ENCODE measurements around the gene RPL18. TPM values are rescaled to one million over a fixed set of nuclear protein-coding genes. Genes with fewer than 3 reads are reported as not detected.

RPL18 gene
- total RNA-seq, 1 donor from 2014 or later, result 4,233 TPM

DNA sequence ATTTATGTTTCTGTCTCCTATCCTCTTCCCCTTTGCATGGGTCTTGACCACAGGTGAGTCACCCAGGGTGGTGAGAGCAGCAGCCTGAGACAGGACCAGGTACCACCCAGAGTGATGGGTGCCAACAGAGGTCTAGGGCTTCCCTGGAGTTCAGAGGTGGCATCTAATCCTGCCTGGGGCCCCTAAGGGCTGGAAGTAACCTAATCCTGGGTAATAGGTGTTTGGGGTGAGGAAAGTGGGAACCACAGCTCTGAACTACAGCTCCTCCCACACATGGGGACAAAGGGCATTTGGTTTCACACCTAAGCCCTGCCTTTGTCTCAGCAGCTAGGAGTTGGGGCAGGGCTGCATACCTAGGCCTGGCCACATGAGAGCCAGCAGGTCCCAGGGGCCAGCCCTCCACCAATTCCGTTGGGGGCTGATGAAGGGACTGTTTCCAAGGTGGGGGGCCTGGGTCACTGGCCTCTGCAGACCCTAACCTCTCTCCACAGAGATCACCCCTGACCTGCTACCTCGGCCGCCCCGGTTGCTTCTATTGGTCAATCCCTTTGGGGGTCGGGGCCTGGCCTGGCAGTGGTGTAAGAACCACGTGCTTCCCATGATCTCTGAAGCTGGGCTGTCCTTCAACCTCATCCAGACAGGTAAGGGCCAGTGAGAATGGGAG, 8.4 kb upstream of the RPL18 start:
- TF ChIP-seq, protein P1, sequence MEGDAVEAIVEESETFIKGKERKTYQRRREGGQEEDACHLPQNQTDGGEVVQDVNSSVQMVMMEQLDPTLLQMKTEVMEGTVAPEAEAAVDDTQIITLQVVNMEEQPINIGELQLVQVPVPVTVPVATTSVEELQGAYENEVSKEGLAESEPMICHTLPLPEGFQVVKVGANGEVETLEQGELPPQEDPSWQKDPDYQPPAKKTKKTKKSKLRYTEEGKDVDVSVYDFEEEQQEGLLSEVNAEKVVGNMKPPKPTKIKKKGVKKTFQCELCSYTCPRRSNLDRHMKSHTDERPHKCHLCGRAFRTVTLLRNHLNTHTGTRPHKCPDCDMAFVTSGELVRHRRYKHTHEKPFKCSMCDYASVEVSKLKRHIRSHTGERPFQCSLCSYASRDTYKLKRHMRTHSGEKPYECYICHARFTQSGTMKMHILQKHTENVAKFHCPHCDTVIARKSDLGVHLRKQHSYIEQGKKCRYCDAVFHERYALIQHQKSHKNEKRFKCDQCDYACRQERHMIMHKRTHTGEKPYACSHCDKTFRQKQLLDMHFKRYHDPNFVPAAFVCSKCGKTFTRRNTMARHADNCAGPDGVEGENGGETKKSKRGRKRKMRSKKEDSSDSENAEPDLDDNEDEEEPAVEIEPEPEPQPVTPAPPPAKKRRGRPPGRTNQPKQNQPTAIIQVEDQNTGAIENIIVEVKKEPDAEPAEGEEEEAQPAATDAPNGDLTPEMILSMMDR (IDR thresholded peaks at IDR 0.05; ENCODE audit: insufficient read depth, low read length, severe bottlenecking), result no peak
- FAIRE-seq, result no peak
- Histone ChIP-seq H3K36me3 (ENCODE audit: control insufficient read depth, insufficient read depth, low read length) (peaks cover 7% of the 10 kb centered on the region), H3K4me3 (ENCODE audit: low read depth, low read length) (no peak overlapping the region), H3K27me3 (ENCODE audit: control insufficient read depth, insufficient read depth, low read length) (no peaks in the 10 kb centered on the region)
- DNase-seq (ENCODE audit: low read depth), result peak; percentile 38

DNA sequence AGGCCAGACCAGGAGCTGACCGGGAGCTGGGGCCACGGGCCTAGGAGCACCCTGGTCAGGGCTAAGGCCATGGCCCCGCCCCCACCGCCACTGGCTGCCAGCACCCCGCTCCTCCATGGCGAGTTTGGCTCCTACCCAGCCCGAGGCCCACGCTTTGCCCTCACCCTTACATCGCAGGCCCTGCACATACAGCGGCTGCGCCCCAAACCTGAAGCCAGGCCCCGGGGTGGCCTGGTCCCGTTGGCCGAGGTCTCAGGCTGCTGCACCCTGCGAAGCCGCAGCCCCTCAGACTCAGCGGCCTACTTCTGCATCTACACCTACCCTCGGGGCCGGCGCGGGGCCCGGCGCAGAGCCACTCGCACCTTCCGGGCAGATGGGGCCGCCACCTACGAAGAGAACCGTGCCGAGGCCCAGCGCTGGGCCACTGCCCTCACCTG, 6.9 kb upstream of the RPL18 start:
- Histone ChIP-seq H3K27me3 (ENCODE audit: control insufficient read depth, insufficient read depth, low read length) (no peaks in the 10 kb centered on the region), H3K36me3 (ENCODE audit: control insufficient read depth, insufficient read depth, low read length) (peaks cover 3% of the 10 kb centered on the region), H3K4me3 (ENCODE audit: low read depth, low read length) (no peak overlapping the region)
- FAIRE-seq (no peak), DNase-seq (ENCODE audit: low read depth) (no peak)
- TF ChIP-seq, protein P1 (IDR thresholded peaks at IDR 0.05; ENCODE audit: insufficient read depth, low read length, severe bottlenecking), result no peak

DNA sequence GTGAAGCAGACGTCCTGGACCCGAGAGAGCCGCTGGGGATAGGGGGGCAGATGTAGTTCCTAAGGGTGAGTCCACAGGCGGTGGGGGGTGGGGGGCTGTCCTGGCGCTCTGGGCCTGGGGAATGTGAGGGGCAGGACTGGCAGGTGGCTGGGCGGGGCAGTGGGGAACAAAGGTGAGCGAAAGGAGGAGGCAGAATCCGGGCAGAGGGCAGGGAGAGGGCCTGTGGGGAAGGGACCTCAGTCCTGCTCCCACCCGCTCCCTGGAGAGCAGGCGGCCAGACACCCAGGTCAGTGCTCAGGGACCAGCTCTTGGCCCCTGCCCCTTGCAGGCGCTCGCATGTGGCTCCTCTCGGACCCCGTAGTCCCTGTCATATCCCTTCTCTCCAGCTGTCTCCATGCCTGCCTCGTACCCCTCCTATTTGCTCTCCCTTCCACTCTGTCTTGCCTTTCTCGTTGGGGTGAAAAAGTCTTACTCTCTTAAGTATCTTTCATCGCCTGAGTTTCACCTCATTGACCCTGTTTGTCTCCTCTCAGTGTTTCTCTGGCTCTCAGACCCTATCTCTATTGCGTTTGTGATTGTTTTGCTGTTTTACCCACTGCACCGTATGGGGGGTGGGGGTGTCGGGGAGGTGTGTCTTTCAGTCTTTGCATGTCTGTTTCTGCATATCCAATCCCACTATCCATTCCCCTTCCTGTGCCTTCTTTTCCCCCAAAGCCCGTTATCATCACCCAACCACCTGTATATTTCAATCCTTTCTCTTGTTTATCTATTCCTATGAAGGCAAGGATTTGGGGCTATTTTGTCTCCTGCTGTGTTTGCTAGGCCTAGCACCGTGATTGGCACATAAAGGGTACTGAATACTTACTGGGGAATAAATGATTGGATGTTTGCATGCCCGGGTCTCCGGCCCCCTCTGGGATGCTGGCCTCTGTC, 6.1 kb upstream of the RPL18 start:
- TF ChIP-seq, protein P1 (IDR thresholded peaks at IDR 0.05; ENCODE audit: insufficient read depth, low read length, severe bottlenecking), result no peak
- FAIRE-seq, result no peak
- Histone ChIP-seq H3K36me3 (ENCODE audit: control insufficient read depth, insufficient read depth, low read length) (peaks cover 1% of the 10 kb centered on the region), H3K27me3 (ENCODE audit: control insufficient read depth, insufficient read depth, low read length) (no peaks in the 10 kb centered on the region), H3K4me3 (ENCODE audit: low read depth, low read length) (no peak overlapping the region)
- no peak for DNase-seq (ENCODE audit: low read depth)

DNA sequence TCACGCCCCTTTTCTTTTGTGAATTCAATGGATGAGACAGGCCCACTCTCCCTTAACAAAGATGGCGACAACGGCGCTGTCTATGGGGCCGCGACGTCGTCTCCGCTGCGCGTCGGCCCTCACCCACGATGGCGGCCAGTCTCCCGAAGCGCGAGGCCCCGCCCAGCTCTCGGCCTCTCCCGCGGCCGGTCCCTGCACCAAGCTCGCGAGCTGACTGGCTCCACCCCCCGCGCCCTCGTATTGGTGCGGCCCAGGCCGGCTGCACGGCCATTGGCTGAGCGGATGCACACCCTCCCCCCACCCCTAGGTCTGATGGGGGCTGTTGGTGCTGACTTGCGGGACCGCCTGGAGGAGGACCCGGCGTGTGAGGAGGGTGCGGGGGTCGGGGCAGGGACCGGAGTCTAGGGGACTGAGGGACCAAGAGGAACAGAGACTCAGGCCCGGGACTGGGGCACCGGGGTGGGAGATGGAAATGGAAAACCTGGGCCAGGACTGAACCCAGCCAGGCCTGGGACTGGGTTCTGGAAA, 5.2 kb upstream of the RPL18 start:
- FAIRE-seq, result no peak
- TF ChIP-seq, protein P1 (IDR thresholded peaks at IDR 0.05; ENCODE audit: insufficient read depth, low read length, severe bottlenecking), result no peak
- DNase-seq (ENCODE audit: low read depth), result peak; percentile 84
- Histone ChIP-seq H3K36me3 (ENCODE audit: control insufficient read depth, insufficient read depth, low read length) (no peaks in the 10 kb centered on the region), H3K27me3 (ENCODE audit: control insufficient read depth, insufficient read depth, low read length) (no peaks in the 10 kb centered on the region), H3K4me3 (ENCODE audit: low read depth, low read length) (peak overlapping the region; percentile 32)

DNA sequence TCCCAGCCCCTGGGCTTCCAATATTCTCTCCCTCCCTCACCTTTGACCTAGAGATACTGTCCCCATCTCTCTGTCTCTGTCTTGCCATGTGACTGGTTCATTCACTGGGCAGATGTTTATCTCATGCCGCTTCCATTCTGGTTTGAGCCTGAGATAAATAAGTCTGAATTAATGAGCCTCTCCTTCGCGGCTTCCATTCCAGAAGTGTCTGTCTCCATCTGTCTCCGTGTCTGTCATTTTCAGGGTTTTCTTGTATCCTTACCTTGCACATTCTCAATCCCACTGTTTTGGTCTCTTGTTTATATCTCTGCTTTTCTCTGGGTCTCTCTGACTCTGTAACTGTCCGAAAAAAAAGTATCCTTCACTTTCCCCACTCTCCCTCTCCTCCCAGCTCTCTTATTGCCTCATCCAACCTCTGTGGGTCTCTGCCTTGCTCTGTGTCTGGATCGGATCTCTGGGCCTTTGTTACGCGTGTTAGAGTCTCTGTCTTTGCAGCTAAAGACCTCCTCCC, 4.6 kb upstream of the RPL18 start:
- DNase-seq (ENCODE audit: low read depth), result no peak
- Histone ChIP-seq H3K4me3 (ENCODE audit: low read depth, low read length) (peak overlapping the region; percentile 32), H3K36me3 (ENCODE audit: control insufficient read depth, insufficient read depth, low read length) (no peaks in the 10 kb centered on the region), H3K27me3 (ENCODE audit: control insufficient read depth, insufficient read depth, low read length) (no peaks in the 10 kb centered on the region)
- FAIRE-seq, result no peak
- TF ChIP-seq, protein P1 (IDR thresholded peaks at IDR 0.05; ENCODE audit: insufficient read depth, low read length, severe bottlenecking), result no peak

Data from bronchial epithelial cell (primary cell).